Activated CD4-positive, alpha-beta T cell treated with anti-CD3 and anti-CD28 coated beads, Interleukin-2, amount 10 ng/mL, durations not matched to agents 7 days and 5 days (primary cell): ENCODE results near the gene SKIC2. TPM values are rescaled to one million over a fixed set of nuclear protein-coding genes. Genes with fewer than 3 reads are reported as not detected.
"Not testable (repeated sequence)": the region's sequence is repeated elsewhere in the genome, so short reads cannot be mapped to it uniquely, and the experiment has no call there.

Source experiments
- CTCF ChIA-PET: fragments of 350-600 bp; sonication (Branson Sonifier 250); formaldehyde crosslinking; loops from one replicate; lab custom pipeline; 2021; ENCODE audit warnings: antibody characterized with exemption; lab: Charles Lee
- POLR2A ChIA-PET: fragments of 350-600 bp; sonication (Branson Sonifier 250); formaldehyde crosslinking; loops from one replicate; lab custom pipeline; 2021; ENCODE audit warnings: antibody characterized with exemption; lab: Charles Lee
- DNase-seq: peaks from one replicate; pipeline ENCODE4 v3.0.0-alpha.2; 2020
- H3K27ac Mint-ChIP-seq: one replicate; pipeline ENCODE4 v1.8.0; 2021; ENCODE audit warnings: mild to moderate bottlenecking, moderate library complexity, mixed read lengths
- H3K27me3 Mint-ChIP-seq: one replicate; pipeline ENCODE4 v1.8.0; 2021; ENCODE audit warnings: mixed read lengths
- H3K36me3 Mint-ChIP-seq: one replicate; pipeline ENCODE4 v1.8.0; 2021; ENCODE audit warnings: low read depth, mixed read lengths
- H3K4me1 Mint-ChIP-seq: one replicate; pipeline ENCODE4 v1.8.0; 2021; ENCODE audit warnings: mixed read lengths
- H3K4me3 Mint-ChIP-seq: one replicate; pipeline ENCODE4 v1.8.0; 2021; ENCODE audit warnings: mild to moderate bottlenecking, moderate library complexity, mixed read lengths
- H3K9me3 Mint-ChIP-seq: one replicate; pipeline ENCODE4 v1.8.0; 2021; ENCODE audit warnings: mixed read lengths
- total RNA-seq, 2 experiments: library from RNA; stranded (reverse); gene quantifications; one replicate each; pipeline ENCODE4 v1.2.3, GENCODE V29; 2021

Gene SKIC2
- 100 to 1,000 TPM in 1 of 2 experiments, 10 to 100 TPM in 1; 88.0 to 101 TPM for total RNA-seq

GRCh38 chr6:31958741-31959739, at the start of gene SKIC2, which contains the start of gene NELFE:
Gene SKIC2, plus strand, starts transcription at chr6:31959175. Its CDS starts 18 bp downstream, at chr6:31959193.
Gene NELFE, minus strand, starts transcription at chr6:31958971. Its CDS starts 525 bp downstream, at chr6:31958446.
- H3K27ac Mint-ChIP-seq: peak within 1 kb of the TSS; percentile 97
- H3K4me1 Mint-ChIP-seq: peaks cover 38% of the 10 kb centered on the region
- H3K27me3 Mint-ChIP-seq: no peaks in the 10 kb centered on the region
- peaks cover 59% of the 10 kb centered on the region for H3K36me3 Mint-ChIP-seq
- peak within 1 kb of the TSS; percentile 91 for H3K4me3 Mint-ChIP-seq
- POLR2A ChIA-PET: no interaction called here
- CTCF ChIA-PET: interaction anchor here (0.6 to 1.8 kb wide), 5 partner anchors 11 to 50 kb away, joined by 3 to 19 read pairs (median 3); partner anchors contain the start of gene DXO
- DNase-seq: peak; percentile 99
- H3K9me3 Mint-ChIP-seq: no peaks in the 10 kb centered on the region

- DNase-seq, H3K27me3 Mint-ChIP-seq, H3K4me3 Mint-ChIP-seq, H3K9me3 Mint-ChIP-seq, POLR2A ChIA-PET, H3K27ac Mint-ChIP-seq, H3K36me3 Mint-ChIP-seq: not testable (repeated sequence)
- CTCF ChIA-PET: interaction anchor here (0.6 to 0.7 kb wide), 3 partner anchors 42 to 313 kb away, joined by 3 to 4 read pairs (median 3); no protein-coding TSS in a partner anchor
- H3K4me1 Mint-ChIP-seq: peaks cover 13% of the 10 kb centered on the region
These were observed 49.7 kb upstream of the SKIC2 start for GRCh38 chr6:31909298-31909697.

DNA sequence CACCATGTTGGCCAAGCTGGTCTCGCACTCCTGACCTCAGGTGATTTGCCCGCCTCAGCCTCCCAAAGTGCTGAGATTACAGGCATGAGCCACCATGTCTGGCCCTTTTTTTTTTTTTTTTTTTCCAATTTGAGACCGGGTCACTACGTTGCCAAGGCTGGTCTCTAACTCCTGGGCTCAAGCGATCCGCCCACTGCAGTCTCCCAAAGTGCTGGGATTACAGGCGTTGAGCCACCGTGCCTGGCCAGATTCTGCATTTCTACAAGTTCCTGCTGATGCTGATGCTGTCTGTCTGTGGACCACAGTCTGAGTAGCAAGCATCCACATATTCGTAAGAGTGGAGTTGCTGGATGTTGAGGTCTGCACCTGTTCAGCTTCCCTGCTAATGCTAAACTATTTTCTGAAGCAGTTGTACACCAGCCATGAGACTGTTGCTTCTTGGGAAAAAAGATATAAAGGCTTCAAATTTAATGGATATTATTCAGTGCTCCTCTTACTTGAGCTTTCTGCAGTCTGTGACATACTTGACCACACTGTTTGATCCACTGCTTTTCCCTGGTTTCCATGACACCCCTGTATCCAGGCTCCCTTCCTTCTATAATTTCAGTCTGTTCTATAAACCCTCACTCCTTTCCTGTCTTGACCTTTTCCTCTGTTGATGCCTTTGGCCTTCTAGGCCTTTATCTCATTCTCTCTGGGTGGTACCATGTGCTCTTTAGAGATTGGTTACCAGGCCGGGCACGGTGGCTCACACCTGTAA, 47.0 kb upstream of the SKIC2 start:
- ChIA-PET CTCF (interaction anchor here (0.6 kb wide), 1 partner anchor 9 kb away, joined by 3 read pairs; no protein-coding TSS in a partner anchor), POLR2A (no interaction called here)
- no peak overlapping the region for H3K27ac Mint-ChIP-seq
- H3K4me1 Mint-ChIP-seq: peaks cover 9% of the 10 kb centered on the region
- no peaks in the 10 kb centered on the region for H3K27me3 Mint-ChIP-seq
- DNase-seq: no peak
- H3K4me3 Mint-ChIP-seq: no peak overlapping the region
- H3K9me3 Mint-ChIP-seq: no peaks in the 10 kb centered on the region
- no peaks in the 10 kb centered on the region for H3K36me3 Mint-ChIP-seq

DNA sequence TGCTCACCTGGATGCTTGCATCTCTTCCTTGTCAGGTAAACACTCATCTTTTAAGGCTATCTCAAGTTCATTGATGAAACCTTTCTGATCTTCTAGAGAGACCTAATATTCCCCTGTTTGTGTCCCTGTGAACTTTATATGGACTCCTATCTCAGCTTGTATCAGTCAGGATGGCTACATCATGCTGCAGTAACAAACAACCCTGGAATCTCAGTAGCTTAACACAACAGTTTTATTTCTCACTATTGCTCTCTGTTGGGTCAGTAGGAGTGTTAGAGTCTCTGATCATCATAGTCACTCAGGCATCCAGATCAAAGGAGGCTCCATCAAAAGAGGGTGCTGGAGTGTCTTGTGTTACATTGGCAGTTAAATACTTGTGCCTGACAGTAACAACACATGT, 43.6 kb upstream of the SKIC2 start:
- ChIA-PET CTCF (interaction anchor here (1.6 kb wide), 1 partner anchor 49 kb away, joined by 3 read pairs; no protein-coding TSS in a partner anchor), POLR2A (no interaction called here)
- Mint-ChIP-seq H3K4me3 (no peak overlapping the region), H3K36me3 (no peaks in the 10 kb centered on the region), H3K9me3 (no peaks in the 10 kb centered on the region), H3K27ac (no peak overlapping the region), H3K27me3 (peaks cover 2% of the 10 kb centered on the region), H3K4me1 (peaks cover 4% of the 10 kb centered on the region)
- DNase-seq: no peak

GRCh38 chr6:31915756-31916155, 43.2 kb upstream of the SKIC2 start:
- no peaks in the 10 kb centered on the region for H3K36me3 Mint-ChIP-seq
- H3K27ac Mint-ChIP-seq: no peak overlapping the region
- no peak for DNase-seq
- no peaks in the 10 kb centered on the region for H3K9me3 Mint-ChIP-seq
- POLR2A ChIA-PET: no interaction called here
- peaks cover 2% of the 10 kb centered on the region for H3K27me3 Mint-ChIP-seq
- no peak overlapping the region for H3K4me3 Mint-ChIP-seq
- peaks cover 3% of the 10 kb centered on the region for H3K4me1 Mint-ChIP-seq
- CTCF ChIA-PET: interaction anchor here (1.6 kb wide), 1 partner anchor 49 kb away, joined by 3 read pairs; no protein-coding TSS in a partner anchor

- ChIA-PET CTCF (interaction anchor here (1.0 to 1.2 kb wide), 2 partner anchors 11 to 14 kb away, joined by 3 to 4 read pairs; no protein-coding TSS in a partner anchor), POLR2A (interaction anchor here (0.6 kb wide), 2 partner anchors 23 to 103 kb away, joined by 5 to 7 read pairs; no protein-coding TSS in a partner anchor)
- no peak for DNase-seq
- peaks cover 2% of the 10 kb centered on the region for H3K27me3 Mint-ChIP-seq
- no peaks in the 10 kb centered on the region for H3K9me3 Mint-ChIP-seq
- no peak overlapping the region for H3K4me3 Mint-ChIP-seq
- no peaks in the 10 kb centered on the region for H3K36me3 Mint-ChIP-seq
- H3K27ac Mint-ChIP-seq: no peak overlapping the region
- H3K4me1 Mint-ChIP-seq: no peaks in the 10 kb centered on the region
These were observed 40.8 kb upstream of the SKIC2 start for GRCh38 chr6:31918069-31918720.

DNA sequence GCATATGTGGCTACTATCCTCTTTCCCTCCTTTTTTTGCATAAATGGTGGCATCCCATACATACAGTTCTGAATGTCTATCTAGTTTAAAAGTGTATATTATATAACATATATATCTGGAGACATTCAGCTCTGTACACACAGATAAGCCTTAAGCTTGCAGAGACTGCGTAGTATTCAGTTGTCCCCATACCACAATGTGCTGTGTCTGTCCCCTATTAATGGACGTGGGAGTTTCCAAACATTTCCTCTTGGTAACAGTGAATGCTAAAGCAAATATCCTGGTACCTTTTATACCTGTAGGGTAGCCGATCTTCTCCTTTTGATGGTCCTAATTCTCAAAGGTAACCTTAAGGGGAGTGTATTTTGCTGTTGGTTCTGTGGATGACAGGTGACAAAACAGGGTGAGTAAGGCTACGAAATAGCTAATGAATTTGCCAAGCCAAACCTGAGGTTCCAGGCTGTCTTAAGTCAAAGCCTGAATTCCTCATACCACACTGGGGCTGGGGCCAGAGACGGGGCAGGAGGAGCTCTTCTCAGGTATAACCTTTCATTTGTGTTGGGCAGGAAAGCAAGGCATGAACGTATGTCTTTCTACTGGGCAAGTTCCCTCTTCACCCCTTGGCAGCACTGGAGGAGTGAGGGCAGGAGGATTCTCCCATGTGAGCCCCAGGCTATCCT, 39.2 kb upstream of the SKIC2 start:
- DNase-seq: no peak
- no peaks in the 10 kb centered on the region for H3K36me3 Mint-ChIP-seq
- H3K9me3 Mint-ChIP-seq: no peaks in the 10 kb centered on the region
- no peaks in the 10 kb centered on the region for H3K4me1 Mint-ChIP-seq
- POLR2A ChIA-PET: no interaction called here
- no peak overlapping the region for H3K4me3 Mint-ChIP-seq
- no peak overlapping the region for H3K27ac Mint-ChIP-seq
- CTCF ChIA-PET: interaction anchor here (0.6 to 0.9 kb wide), 4 partner anchors 21 to 1187 kb away, joined by 3 to 4 read pairs (median 4); no protein-coding TSS in a partner anchor
- H3K27me3 Mint-ChIP-seq: peaks cover 2% of the 10 kb centered on the region

DNA sequence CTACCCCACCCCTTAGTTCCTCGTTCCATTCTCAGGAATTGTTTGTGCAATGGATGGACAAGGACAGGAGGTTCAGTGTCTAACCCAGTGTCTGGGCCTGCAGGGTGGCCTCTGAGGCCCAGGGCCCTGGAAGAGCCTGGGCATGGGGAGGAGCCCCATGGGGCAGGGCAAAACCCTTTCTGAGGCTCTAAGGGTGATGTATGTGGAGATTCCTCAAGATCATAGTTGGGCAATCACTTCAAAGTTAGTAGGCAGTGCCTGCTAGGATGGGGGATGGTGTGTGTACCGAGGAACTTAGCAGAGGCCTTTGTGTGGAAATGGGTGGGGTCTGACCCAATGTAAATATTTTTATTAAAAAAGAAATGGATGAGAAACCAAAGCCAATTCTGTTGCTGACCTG, 38.2 kb upstream of the SKIC2 start:
- ChIA-PET CTCF (no interaction called here), POLR2A (no interaction called here)
- H3K4me3 Mint-ChIP-seq: no peak overlapping the region

GRCh38 chr6:31922942-31923341, 36.0 kb upstream of the SKIC2 start:
- ChIA-PET POLR2A (no interaction called here), CTCF (interaction anchor here (0.6 to 1.9 kb wide), 5 partner anchors 28 to 418 kb away, joined by 3 to 4 read pairs (median 4); partner anchors contain the start of genes NELFE and SKIC2)
- DNase-seq: peak; percentile 20
- Mint-ChIP-seq H3K27me3 (no peaks in the 10 kb centered on the region), H3K4me1 (no peaks in the 10 kb centered on the region), H3K9me3 (no peaks in the 10 kb centered on the region), H3K27ac (no peak overlapping the region), H3K36me3 (no peaks in the 10 kb centered on the region), H3K4me3 (no peak overlapping the region)

More for the DNA sequence above, 38.2 kb upstream of the SKIC2 start:
- DNase-seq: no peak
- Mint-ChIP-seq H3K9me3 (no peaks in the 10 kb centered on the region), H3K27me3 (peaks cover 2% of the 10 kb centered on the region), H3K27ac (no peak overlapping the region), H3K4me1 (no peaks in the 10 kb centered on the region), H3K36me3 (no peaks in the 10 kb centered on the region)

DNA sequence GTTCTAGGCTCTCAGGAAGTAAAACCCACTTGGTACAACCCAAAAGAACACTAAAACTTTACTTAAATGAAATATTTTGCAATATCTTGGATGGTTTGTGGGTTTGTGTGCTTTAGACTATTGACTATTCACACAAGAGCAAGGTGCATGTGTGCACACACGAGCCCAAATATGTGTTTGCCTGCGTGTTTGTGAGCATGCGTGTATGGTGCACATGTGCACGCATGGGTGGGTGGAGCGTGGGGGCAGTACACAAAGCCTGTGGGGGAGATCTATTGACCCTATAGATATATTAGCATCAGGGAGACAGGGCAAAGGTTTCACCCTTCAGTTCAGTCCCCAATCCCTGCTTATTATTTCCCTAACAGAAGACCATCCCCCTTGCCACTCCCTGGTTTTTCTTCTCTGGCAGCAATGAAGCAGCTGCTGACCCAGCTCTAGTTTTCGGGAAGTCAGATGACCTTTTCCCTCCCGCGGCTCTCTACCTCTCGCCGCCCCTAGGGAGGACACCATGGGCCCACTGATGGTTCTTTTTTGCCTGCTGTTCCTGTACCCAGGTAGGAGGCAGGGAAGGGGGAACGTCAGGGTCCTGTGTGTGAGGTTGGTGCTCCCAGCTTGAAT, 31.6 kb upstream of the SKIC2 start, which contains the start of gene C2:
C2 (plus strand) TSS at position 476 of the 621 bp plus-strand sequence; CDS start at position 512, 36 bp downstream.
- H3K27ac Mint-ChIP-seq: no peak within 1 kb of the TSS
- POLR2A ChIA-PET: no interaction called here
- no peak for DNase-seq
- H3K27me3 Mint-ChIP-seq: no peaks in the 10 kb centered on the region
- no peaks in the 10 kb centered on the region for H3K9me3 Mint-ChIP-seq
- CTCF ChIA-PET: no interaction called here
- no peaks in the 10 kb centered on the region for H3K36me3 Mint-ChIP-seq
- no peaks in the 10 kb centered on the region for H3K4me1 Mint-ChIP-seq
- H3K4me3 Mint-ChIP-seq: no peak within 1 kb of the TSS
